HCT116 (cell line): ENCODE results near the gene PLA2R1. TPM values are rescaled to one million over a fixed set of nuclear protein-coding genes. Genes with fewer than 3 reads are reported as not detected.
"Not testable (repeated sequence)": the region's sequence is repeated elsewhere in the genome, so short reads cannot be mapped to it uniquely, and the experiment has no call there.

Experiments
- ATAC-seq: fragments of 200-7000 bp; cut with Tn5 transposase; 2 replicates; pipeline ENCODE4 v1.9.1; 2020; ENCODE audit warnings: mild to moderate bottlenecking, moderate library complexity
- BruUV-seq: library from RNA; stranded (reverse); fragments of 400-500 nt; replicated peaks from 2 replicates; lab custom pipeline; 2021; lab: Mats Ljungman, UMichigan
- CTCF ChIA-PET: fragments of 300-600 bp; sonication (Branson Sonifier 250); formaldehyde crosslinking; loops from one replicate; lab custom pipeline; 2021; ENCODE audit warnings: antibody characterized with exemption; lab: Charles Lee
- POLR2A ChIA-PET: fragments of 300-600, 350-600 bp; sonication (Branson Sonifier 250); formaldehyde crosslinking; loops from one replicate; lab custom pipeline; 2021; ENCODE audit warnings: antibody characterized with exemption; lab: Charles Lee
- RAD21 ChIA-PET, 2 experiments: fragments of 300-600 bp; sonication (Branson Sonifier 250); formaldehyde crosslinking; loops; one replicate each; lab custom pipeline; 2023; ENCODE audit warnings: low total read pairs in 2 of 2; ENCODE audit not compliant: uncharacterized antibody in 2 of 2, unreplicated experiment in 2 of 2, low non-redundant PET in 1 of 2; lab: Charles Lee
- DNase-seq: peaks from one replicate; pipeline ENCODE4 v3.0.0-alpha.2; 2010; ENCODE audit warnings: low read depth, low spot score
- H2AFZ ChIP-seq: fragments of 200-600 bp; shearing (Covaris generic), sonication (generic); 2 replicates; pipeline ENCODE4 v1.6.1; 2017; ENCODE audit warnings: low read depth, mixed run types, mixed read lengths, antibody characterized with exemption, low read length; ENCODE audit not compliant: poor library complexity, severe bottlenecking
- H3K27ac ChIP-seq: 2 replicates; pipeline ENCODE4 v1.5.1; 2012; ENCODE audit warnings: low read depth, low read length
- H3K27me3 ChIP-seq: fragments of 200-600 bp; sonication (generic); 2 replicates; pipeline ENCODE4 v1.6.1; 2016; ENCODE audit warnings: mixed run types, low read length, mixed read lengths; ENCODE audit not compliant: insufficient read depth
- H3K36me3 ChIP-seq, 2 experiments: fragments of 200-500 bp in 1 of 2; fragments of 200-600 bp in 1 of 2; sonication (Bioruptor generic) in 1 of 2; sonication (generic) in 1 of 2; 2 replicates each; pipeline versions ENCODE4 v1.5.1 to v1.6.1; 2014 to 2016; ENCODE audit warnings: low read length in 2 of 2, inconsistent platforms in 1 of 2, mixed read lengths in 1 of 2, mixed run types in 1 of 2; ENCODE audit not compliant: insufficient read depth in 2 of 2, control insufficient read depth in 1 of 2
- H3K4me1 ChIP-seq, 2 experiments: fragments of 200-600 bp in 1 of 2; sonication (generic) in 1 of 2; 2 replicates each; pipeline versions ENCODE4 v1.5.1 to v1.6.1; 2012 to 2017; ENCODE audit warnings: low read length in 2 of 2, inconsistent platforms in 1 of 2, mild to moderate bottlenecking in 1 of 2, mixed read lengths in 1 of 2, mixed run types in 1 of 2, moderate library complexity in 1 of 2; ENCODE audit not compliant: insufficient read depth in 2 of 2, control insufficient read depth in 1 of 2
- H3K4me2 ChIP-seq: fragments of 200-600 bp; sonication (generic); 2 replicates; pipeline ENCODE4 v1.6.1; 2017; ENCODE audit warnings: mixed run types, low read length, mixed read lengths
- H3K4me3 ChIP-seq, 2 experiments: fragments of 200-600 bp in 1 of 2; sonication (generic) in 1 of 2; replicated peaks in 1 of 2; 2 replicates each; pipeline ENCODE4 v1.5.1; 2011 to 2016; ENCODE audit warnings: low read length in 2 of 2, control low read depth in 1 of 2, low read depth in 1 of 2, mild to moderate bottlenecking in 1 of 2, mixed read lengths in 1 of 2, mixed run types in 1 of 2
- H3K79me2 ChIP-seq: fragments of 200-600 bp; sonication (generic); 2 replicates; pipeline ENCODE4 v1.6.1; 2017; ENCODE audit warnings: mild to moderate bottlenecking, mixed run types, low read length, moderate library complexity, mixed read lengths; ENCODE audit not compliant: insufficient read depth
- H3K9ac ChIP-seq: fragments of 200-600 bp; sonication (generic); 2 replicates; pipeline ENCODE4 v1.6.1; 2016; ENCODE audit warnings: low read length, mixed read lengths
- H3K9me2 ChIP-seq: fragments of 200-600 bp; sonication (generic), shearing (Covaris generic); 2 replicates; pipeline ENCODE4 v1.6.1; 2017; ENCODE audit warnings: mixed run types, mild to moderate bottlenecking, moderate library complexity; ENCODE audit not compliant: insufficient read depth
- H3K9me3 ChIP-seq, 2 experiments: fragments of 200-500 bp in 1 of 2; fragments of 200-600 bp in 1 of 2; sonication (Bioruptor generic) in 1 of 2; sonication (generic) in 1 of 2; 2 replicates each; pipeline ENCODE4 v1.6.1; 2014 to 2017; ENCODE audit warnings: low read length in 2 of 2, mixed read lengths in 2 of 2, inconsistent platforms in 1 of 2, low read depth in 1 of 2, mild to moderate bottlenecking in 1 of 2, mixed run types in 1 of 2, moderate library complexity in 1 of 2; ENCODE audit not compliant: control insufficient read depth in 1 of 2, insufficient read depth in 1 of 2
- H4K20me1 ChIP-seq: fragments of 200-600 bp; sonication (generic), shearing (Covaris generic); 2 replicates; pipeline ENCODE4 v1.6.1; 2017; ENCODE audit warnings: mixed run types, mild to moderate bottlenecking, moderate library complexity; ENCODE audit not compliant: insufficient read depth
- CBX3 ChIP-seq: IDR thresholded peaks from 2 replicates; pipeline ENCODE4 v1.6.1; 2012; ENCODE audit warnings: low read depth
- CTCF ChIP-seq, 3 experiments: fragments of 200-600 bp in 1 of 3; sonication (generic) in 1 of 3; IDR thresholded peaks in 2 of 3; conservative IDR thresholded peaks in 1 of 3; 2 replicates each; pipeline ENCODE4 v1.5.1; 2012 to 2017; ENCODE audit warnings: low read depth in 2 of 3, low read length in 2 of 3, antibody characterized with exemption in 1 of 3, borderline replicate concordance in 1 of 3, control low read depth in 1 of 3, mild to moderate bottlenecking in 1 of 3, mixed read lengths in 1 of 3, mixed run types in 1 of 3, moderate library complexity in 1 of 3; ENCODE audit not compliant: insufficient read depth in 1 of 3
- EGR1 ChIP-seq: IDR thresholded peaks from 2 replicates; pipeline ENCODE4 v1.6.1; 2012; ENCODE audit warnings: low read depth
- ELF1 ChIP-seq: IDR thresholded peaks from 2 replicates; pipeline ENCODE4 v1.6.1; 2012; ENCODE audit warnings: low read depth, borderline replicate concordance
- EZH2 ChIP-seq: fragments of 200-600 bp; sonication (generic); IDR thresholded peaks from 2 replicates; pipeline ENCODE4 v1.6.1; 2017; ENCODE audit warnings: antibody characterized with exemption, mixed run types
- POLR2A ChIP-seq: IDR thresholded peaks from 2 replicates; pipeline ENCODE4 v1.7.0; 2011; ENCODE audit warnings: borderline replicate concordance; ENCODE audit not compliant: insufficient read depth, insufficient read length; ENCODE audit errors: extremely low read depth
- RAD21 ChIP-seq: IDR thresholded peaks from 2 replicates; pipeline ENCODE4 v1.6.1; 2012; ENCODE audit warnings: low read depth, mild to moderate bottlenecking
- REST ChIP-seq: IDR thresholded peaks from 2 replicates; pipeline ENCODE4 v1.6.1; 2012; ENCODE audit warnings: low read depth
- SIN3A ChIP-seq: IDR thresholded peaks from 2 replicates; pipeline ENCODE4 v1.6.1; 2012; ENCODE audit warnings: low read depth
- intact Hi-C: fragments of 100-400 bp; cut with micrococcal nuclease; formaldehyde crosslinking; loops from 2 replicates; pipeline ENCODE4 v1.10.0; 2022
- total RNA-seq: library from RNA; stranded (reverse); gene quantifications from one replicate; pipeline ENCODE4 v1.2.1, GENCODE V29; 2021; ENCODE audit not compliant: unreplicated experiment
- TF ChIP-seq, protein P1 (sequence below): IDR thresholded peaks from 2 replicates; pipeline ENCODE4 v1.6.1; 2011; ENCODE audit warnings: mild to moderate bottlenecking, low read length, moderate library complexity; ENCODE audit not compliant: insufficient replicate concordance; ENCODE audit errors: extremely low read depth

Gene PLA2R1
- total RNA-seq, 1 experiment from 2014 or later = 0.34 TPM

DNA sequence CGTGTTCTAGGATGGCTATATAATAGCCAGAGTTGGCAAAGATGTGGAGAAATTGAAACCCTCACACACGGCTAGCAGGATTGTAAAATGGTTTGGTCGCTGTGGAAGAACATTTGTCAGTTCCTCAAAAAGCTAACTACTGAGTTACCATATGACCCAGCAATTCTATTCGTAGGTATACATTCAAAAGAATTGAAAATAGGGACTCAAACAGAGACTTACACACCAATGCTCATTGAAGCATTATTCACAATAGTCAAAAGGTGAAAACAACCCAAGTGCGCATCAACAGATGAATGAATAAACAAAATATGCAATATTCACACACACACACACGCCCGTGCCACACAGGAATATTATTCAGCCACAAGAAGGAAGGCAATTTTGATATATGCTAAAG lies 98.7 kb downstream of the PLA2R1 start:
- no TSS peak for BruUV-seq
- DNase-seq (no peak), ATAC-seq (no peak)
- RAD21 ChIA-PET = no interaction called here
- TF ChIP-seq EZH2 = no peak
- TF ChIP-seq, protein P1, sequence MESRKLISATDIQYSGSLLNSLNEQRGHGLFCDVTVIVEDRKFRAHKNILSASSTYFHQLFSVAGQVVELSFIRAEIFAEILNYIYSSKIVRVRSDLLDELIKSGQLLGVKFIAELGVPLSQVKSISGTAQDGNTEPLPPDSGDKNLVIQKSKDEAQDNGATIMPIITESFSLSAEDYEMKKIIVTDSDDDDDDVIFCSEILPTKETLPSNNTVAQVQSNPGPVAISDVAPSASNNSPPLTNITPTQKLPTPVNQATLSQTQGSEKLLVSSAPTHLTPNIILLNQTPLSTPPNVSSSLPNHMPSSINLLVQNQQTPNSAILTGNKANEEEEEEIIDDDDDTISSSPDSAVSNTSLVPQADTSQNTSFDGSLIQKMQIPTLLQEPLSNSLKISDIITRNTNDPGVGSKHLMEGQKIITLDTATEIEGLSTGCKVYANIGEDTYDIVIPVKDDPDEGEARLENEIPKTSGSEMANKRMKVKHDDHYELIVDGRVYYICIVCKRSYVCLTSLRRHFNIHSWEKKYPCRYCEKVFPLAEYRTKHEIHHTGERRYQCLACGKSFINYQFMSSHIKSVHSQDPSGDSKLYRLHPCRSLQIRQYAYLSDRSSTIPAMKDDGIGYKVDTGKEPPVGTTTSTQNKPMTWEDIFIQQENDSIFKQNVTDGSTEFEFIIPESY = no peak
- no peak for TF ChIP-seq ELF1
- TF ChIP-seq CTCF (IDR thresholded peaks at IDR 0.05 in 2 of 3, conservative IDR thresholded peaks at IDR 0.05 in 1 of 3; ENCODE audit: borderline replicate concordance in 1 of 3, insufficient read depth in 1 of 3, low read depth in 2 of 3, low read length in 2 of 3) = no peak
- TF ChIP-seq SIN3A = no peak
- TF ChIP-seq POLR2A = no peak
- TF ChIP-seq RAD21 = no peak
- TF ChIP-seq REST = no peak
- no peak for TF ChIP-seq CBX3
- TF ChIP-seq EGR1 = no peak
- H3K27ac ChIP-seq = no peak overlapping the region
- H3K4me3 ChIP-seq = no peak overlapping the region
- no peaks in the 10 kb centered on the region for H3K79me2 ChIP-seq
- H3K9me2 ChIP-seq = no peaks in the 10 kb centered on the region
- CTCF ChIA-PET = no interaction called here
- no peaks in the 10 kb centered on the region for H3K36me3 ChIP-seq
- no peak overlapping the region for H3K4me2 ChIP-seq
- H3K9ac ChIP-seq = no peak overlapping the region
- intact Hi-C loops = loop anchor here (10.0 kb wide), 3 partner anchors 409 to 1059 kb away; no protein-coding TSS in a partner anchor
- H4K20me1 ChIP-seq = no peaks in the 10 kb centered on the region
- peaks cover 9 to 21% of the 10 kb centered on the region in 2 experiments for H3K4me1 ChIP-seq
- no peaks in the 10 kb centered on the region for H3K9me3 ChIP-seq
- H2AFZ ChIP-seq = no peak overlapping the region
- POLR2A ChIA-PET = no interaction called here
- H3K27me3 ChIP-seq = no peaks in the 10 kb centered on the region

GRCh38 chr2:159962513-159962912 lies 99.9 kb downstream of the PLA2R1 start:
- H3K4me2 ChIP-seq, RAD21 ChIA-PET, H3K36me3 ChIP-seq, CTCF ChIA-PET, ATAC-seq, DNase-seq, H3K9me3 ChIP-seq, H3K27me3 ChIP-seq, H3K9me2 ChIP-seq, H3K9ac ChIP-seq, H2AFZ ChIP-seq, H3K4me3 ChIP-seq, POLR2A ChIA-PET, H3K79me2 ChIP-seq, H4K20me1 ChIP-seq, H3K27ac ChIP-seq, BruUV-seq: not testable (repeated sequence)
- intact Hi-C loops = loop anchor here (10.0 kb wide), 3 partner anchors 408 to 1058 kb away; no protein-coding TSS in a partner anchor
- peaks cover 9 to 21% of the 10 kb centered on the region in 2 experiments for H3K4me1 ChIP-seq
